HEK293 (cell line): ENCODE data around the gene CEBPG.

ENCODE experiments used
- CTCF ChIA-PET: fragments of 350-600 bp; formaldehyde crosslinking; extraction: SDS; loops from one replicate; lab custom pipeline; 2021; ENCODE audit warnings: antibody characterized with exemption; lab: Yijun Ruan, JAX
- POLR2A ChIA-PET: fragments of 300-600 bp; formaldehyde crosslinking; extraction: SDS; loops from one replicate; lab custom pipeline; 2020; ENCODE audit warnings: antibody characterized with exemption, inconsistent platforms; lab: Yijun Ruan, JAX
- H3K27ac ChIP-seq: fragments of 200-500 bp; sonication (Bioruptor generic); 2 replicates; pipeline ENCODE4 v1.5.1; 2014; ENCODE audit warnings: low read depth, low read length, control low read depth, inconsistent platforms; ENCODE audit errors: extremely low read depth
- H3K36me3 ChIP-seq, 2 experiments: fragments of 200-500 bp in 1 of 2; sonication (Bioruptor generic) in 1 of 2; 1 replicate in 1 of 2; 2 replicates in 1 of 2; pipeline ENCODE4 v1.5.1; 2014 to 2017; ENCODE audit warnings: inconsistent platforms in 2 of 2, low read length in 2 of 2; ENCODE audit not compliant: control insufficient read depth in 2 of 2, insufficient read depth in 1 of 2
- H3K4me1 ChIP-seq: fragments of 200-500 bp; sonication (Bioruptor generic); 2 replicates; pipeline ENCODE4 v1.5.1; 2014; ENCODE audit warnings: mild to moderate bottlenecking, low read length, inconsistent platforms; ENCODE audit not compliant: control insufficient read depth, insufficient read depth
- H3K4me3 ChIP-seq: 2 replicates; pipeline ENCODE4 v1.5.1; 2011; ENCODE audit warnings: low read depth, mild to moderate bottlenecking, control low read depth, low read length, moderate library complexity
- H3K9me3 ChIP-seq: fragments of 200-500 bp; sonication (Bioruptor generic); 2 replicates; pipeline ENCODE4 v1.5.1; 2014; ENCODE audit warnings: low read depth, low read length, inconsistent platforms; ENCODE audit not compliant: control insufficient read depth, insufficient read depth
- PBX3 ChIP-seq: sonication (generic); formaldehyde crosslinking; IDR thresholded peaks from 2 replicates; pipeline ENCODE4 v1.8.1; 2022; ENCODE audit warnings: mild to moderate bottlenecking, moderate library complexity, missing genetic modification reagents
- SALL2 ChIP-seq: fragments of 450-650 bp; formaldehyde crosslinking; IDR thresholded peaks from 2 replicates; pipeline ENCODE4 v1.5.0; 2017; ENCODE audit warnings: missing biosample characterization, mild to moderate bottlenecking, missing genetic modification characterization, borderline replicate concordance
- ZBTB10 ChIP-seq: fragments of 450-650 bp; formaldehyde crosslinking; IDR thresholded peaks from 2 replicates; pipeline ENCODE4 v1.5.1; 2016; ENCODE audit warnings: missing biosample characterization, missing genetic modification characterization
- ZBTB17 ChIP-seq: fragments of 450-650 bp; formaldehyde crosslinking; IDR thresholded peaks from 2 replicates; pipeline ENCODE4 v1.5.1; 2016; ENCODE audit warnings: missing biosample characterization, missing genetic modification characterization
- ZBTB48 ChIP-seq: fragments of 450-650 bp; formaldehyde crosslinking; IDR thresholded peaks from 2 replicates; pipeline ENCODE4 v1.5.1; 2016; ENCODE audit warnings: missing biosample characterization, missing genetic modification characterization
- ZNF10 ChIP-seq: fragments of 450-650 bp; formaldehyde crosslinking; IDR thresholded peaks from 2 replicates; pipeline ENCODE4 v1.5.1; 2017; ENCODE audit warnings: missing biosample characterization, missing genetic modification characterization
- ZNF138 ChIP-seq: fragments of 450-650 bp; formaldehyde crosslinking; IDR thresholded peaks from 2 replicates; pipeline ENCODE4 v1.5.1; 2016; ENCODE audit warnings: missing biosample characterization, missing genetic modification characterization, borderline replicate concordance
- ZNF23 ChIP-seq: fragments of 450-650 bp; formaldehyde crosslinking; IDR thresholded peaks from 2 replicates; pipeline ENCODE4 v1.5.1; 2016; ENCODE audit warnings: missing biosample characterization, missing genetic modification characterization, borderline replicate concordance
- ZNF292 ChIP-seq: fragments of 450-650 bp; formaldehyde crosslinking; IDR thresholded peaks from 2 replicates; pipeline ENCODE4 v1.5.1; 2016; ENCODE audit warnings: low read depth, missing biosample characterization, missing genetic modification characterization, borderline replicate concordance
- ZNF398 ChIP-seq: fragments of 450-650 bp; formaldehyde crosslinking; IDR thresholded peaks from 2 replicates; pipeline ENCODE4 v1.5.1; 2017; ENCODE audit warnings: missing biosample characterization, missing genetic modification characterization
- ZNF530 ChIP-seq: fragments of 450-650 bp; formaldehyde crosslinking; IDR thresholded peaks from 2 replicates; pipeline ENCODE4 v1.5.1; 2016; ENCODE audit warnings: low read depth, missing biosample characterization, missing genetic modification characterization
- ZNF561 ChIP-seq: fragments of 450-650 bp; IDR thresholded peaks from 2 replicates; pipeline ENCODE4 v1.5.1; 2018; ENCODE audit warnings: missing biosample characterization, missing genetic modification characterization, borderline replicate concordance
- ZNF571 ChIP-seq: fragments of 450-650 bp; formaldehyde crosslinking; IDR thresholded peaks from 2 replicates; pipeline ENCODE4 v1.5.0; 2017; ENCODE audit warnings: missing biosample characterization, missing genetic modification characterization
- ZNF580 ChIP-seq: fragments of 450-650 bp; formaldehyde crosslinking; IDR thresholded peaks from 2 replicates; pipeline ENCODE4 v1.5.1; 2016; ENCODE audit warnings: missing biosample characterization, missing genetic modification characterization
- ZNF623 ChIP-seq: fragments of 450-650 bp; formaldehyde crosslinking; IDR thresholded peaks from 2 replicates; pipeline ENCODE4 v1.5.1; 2016; ENCODE audit warnings: missing biosample characterization, missing genetic modification characterization
- TF ChIP-seq, protein P1 (sequence below): fragments of 450-650 bp; formaldehyde crosslinking; IDR thresholded peaks from 2 replicates; pipeline ENCODE4 v1.5.1; 2017; ENCODE audit warnings: missing biosample characterization, missing genetic modification characterization

CEBPG gene

DNA sequence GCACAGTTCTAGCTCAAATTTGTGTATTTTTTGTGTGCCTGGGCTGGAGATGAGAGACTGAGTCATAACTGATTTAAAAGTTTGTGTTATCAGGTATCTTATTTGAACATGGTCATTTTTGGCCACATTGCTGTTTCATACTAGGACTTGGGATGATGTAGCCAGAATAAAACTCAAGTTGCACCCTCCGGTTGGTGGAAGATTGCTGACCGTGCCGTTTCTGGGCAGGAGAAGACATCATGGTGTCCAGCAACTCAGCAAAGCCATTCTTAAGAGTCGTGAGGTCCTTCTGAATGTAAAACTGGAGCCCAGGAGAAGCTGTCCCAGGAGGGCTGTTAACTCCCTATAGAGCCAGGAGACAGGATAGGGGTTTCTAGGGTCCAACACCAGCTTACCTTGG, 7.6 kb downstream of the CEBPG start (continued):
- TF ChIP-seq PBX3 (CRISPR knock-in tag) (no peak), ZNF138 (tag by site-specific recombination) (no peak), ZBTB10 (tag by site-specific recombination) (no peak), ZNF561 (no peak), ZNF580 (tag by site-specific recombination) (no peak), ZBTB48 (no peak), SALL2 (no peak)
- TF ChIP-seq, all 188 proteins: peak for 0

- TF ChIP-seq ZNF398 (tag by site-specific recombination) = no peak
- no peak for TF ChIP-seq ZNF571 (tag by site-specific recombination)
- TF ChIP-seq ZNF292 = no peak
- TF ChIP-seq ZNF530 (tag by site-specific recombination) = no peak
- TF ChIP-seq ZNF23 = no peak
- peak; percentile 67 for TF ChIP-seq ZBTB17 (tag by site-specific recombination)
- TF ChIP-seq ZNF10 = 0 out of 2 replicates have a peak, but pooled peaks have one; percentile 13
- Histone ChIP-seq H3K4me1 (peaks cover 44% of the 10 kb centered on the region), H3K36me3 (peaks cover 22 to 37% of the 10 kb centered on the region in 2 experiments), H3K4me3 (no peak overlapping the region), H3K9me3 (no peaks in the 10 kb centered on the region), H3K27ac (no peak overlapping the region)
- POLR2A ChIA-PET = interaction anchor here (0.9 to 5.1 kb wide), 2 partner anchors 9 to 79 kb away, joined by 3 to 44 read pairs; partner anchors contain the start of genes CEBPA and CEBPG
- CTCF ChIA-PET = interaction anchor here (0.6 to 3.2 kb wide), 12 partner anchors 8 to 263 kb away, joined by 3 to 13 read pairs (median 5); partner anchors contain the start of genes CEBPA and CEBPG
These were observed 8.5 kb downstream of the CEBPG start for GRCh38 chr19:33382006-33382405.

DNA sequence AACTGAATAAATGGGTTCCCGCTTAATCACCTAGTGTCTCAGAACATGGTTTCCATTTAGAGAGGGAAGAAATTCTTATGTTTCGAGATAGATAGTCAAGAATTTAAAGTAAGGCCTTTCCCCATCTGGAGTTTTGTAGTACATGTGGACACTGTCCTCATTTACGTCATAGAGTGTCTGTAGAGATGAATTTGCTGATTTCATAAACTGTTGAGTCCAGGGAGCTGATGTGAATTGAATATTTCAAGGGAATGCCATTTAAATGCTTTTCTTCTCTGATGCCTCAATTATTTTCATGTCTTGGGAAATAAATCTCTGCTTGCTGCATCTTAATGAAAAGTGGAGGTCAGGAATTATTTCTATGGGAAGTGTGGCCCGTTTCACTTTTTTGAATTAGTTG, 9.5 kb downstream of the CEBPG start:
- CTCF ChIA-PET = interaction anchor here (0.8 to 3.2 kb wide), 6 partner anchors 9 to 148 kb away, joined by 3 to 21 read pairs (median 6); partner anchors contain the start of genes CEBPA and CEBPG

More for the DNA sequence above, 9.5 kb downstream of the CEBPG start:
- no peak for TF ChIP-seq ZNF623
- TF ChIP-seq, protein P1, sequence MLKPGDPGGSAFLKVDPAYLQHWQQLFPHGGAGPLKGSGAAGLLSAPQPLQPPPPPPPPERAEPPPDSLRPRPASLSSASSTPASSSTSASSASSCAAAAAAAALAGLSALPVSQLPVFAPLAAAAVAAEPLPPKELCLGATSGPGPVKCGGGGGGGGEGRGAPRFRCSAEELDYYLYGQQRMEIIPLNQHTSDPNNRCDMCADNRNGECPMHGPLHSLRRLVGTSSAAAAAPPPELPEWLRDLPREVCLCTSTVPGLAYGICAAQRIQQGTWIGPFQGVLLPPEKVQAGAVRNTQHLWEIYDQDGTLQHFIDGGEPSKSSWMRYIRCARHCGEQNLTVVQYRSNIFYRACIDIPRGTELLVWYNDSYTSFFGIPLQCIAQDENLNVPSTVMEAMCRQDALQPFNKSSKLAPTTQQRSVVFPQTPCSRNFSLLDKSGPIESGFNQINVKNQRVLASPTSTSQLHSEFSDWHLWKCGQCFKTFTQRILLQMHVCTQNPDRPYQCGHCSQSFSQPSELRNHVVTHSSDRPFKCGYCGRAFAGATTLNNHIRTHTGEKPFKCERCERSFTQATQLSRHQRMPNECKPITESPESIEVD (tag by site-specific recombination) = peak; percentile 43; the same call in 1 of the 2 replicates
- H3K9me3 ChIP-seq = no peaks in the 10 kb centered on the region
- no peak overlapping the region for H3K4me3 ChIP-seq
- H3K4me1 ChIP-seq = peaks cover 34% of the 10 kb centered on the region
- peaks cover 27 to 41% of the 10 kb centered on the region in 2 experiments for H3K36me3 ChIP-seq
- POLR2A ChIA-PET = interaction anchor here (2.8 to 5.1 kb wide), 2 partner anchors 10 to 80 kb away, joined by 11 to 44 read pairs; partner anchors contain the start of genes CEBPA and CEBPG
- H3K27ac ChIP-seq = no peak overlapping the region
